CD4-positive, alpha-beta T cell treated with Interleukin-6 for 4 hours (primary cell): Measurements from ENCODE around the gene ANG.
A peak's percentile ranks its signal among the peaks of the same experiment; 100 is the strongest.

Experiments used
- DNase-seq: peaks from one replicate; pipeline ENCODE4 v3.0.0-alpha.2; 2020; ENCODE audit warnings: mixed read lengths

Gene ANG

GRCh38 chr14:20679907-20680306 lies 8.7 kb upstream of the ANG start:
- no peak for DNase-seq

GRCh38 chr14:20680363-20680762 lies 8.2 kb upstream of the ANG start:
- DNase-seq: no peak

GRCh38 chr14:20680843-20681347 lies 7.7 kb upstream of the ANG start:
- DNase-seq: peak; percentile 66

DNA sequence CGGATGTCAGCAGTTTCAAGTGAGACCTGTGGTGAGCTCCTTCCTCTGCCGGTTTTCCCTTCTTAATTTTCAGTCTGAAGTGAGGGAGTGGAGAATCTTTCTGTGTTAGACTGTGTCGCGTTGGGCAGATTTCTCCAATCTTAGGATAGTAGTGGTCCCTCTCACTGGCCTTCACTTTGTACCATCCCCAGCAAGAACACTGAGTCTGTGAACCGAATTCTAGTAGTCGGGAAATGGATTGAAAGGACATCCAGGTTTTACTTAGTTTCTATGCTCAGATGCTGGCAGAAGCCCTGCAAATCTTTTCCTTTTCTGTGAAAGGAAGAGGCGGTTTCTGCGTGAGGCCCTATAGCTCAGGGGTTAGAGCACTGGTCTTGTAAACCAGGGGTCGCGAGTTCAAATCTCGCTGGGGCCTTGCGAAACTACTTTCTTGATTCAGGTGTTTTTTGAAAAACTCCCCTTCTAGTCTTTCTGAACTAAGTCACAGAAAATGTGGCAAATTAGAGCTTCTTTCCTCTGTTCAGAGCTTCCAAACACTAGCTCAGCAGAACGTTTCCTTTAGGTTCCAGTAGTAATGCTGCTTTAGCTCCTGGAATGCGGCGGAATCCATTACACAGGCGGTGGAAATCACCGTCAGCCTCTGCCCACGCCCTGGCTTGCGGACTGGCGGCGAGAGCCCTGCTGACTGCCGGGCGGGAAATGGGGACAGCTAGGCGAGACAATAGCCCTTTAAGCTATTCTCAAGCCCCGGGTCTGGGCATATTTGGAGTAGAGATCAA lies 7.0 kb upstream of the ANG start:
- peak; percentile 83 for DNase-seq

DNA sequence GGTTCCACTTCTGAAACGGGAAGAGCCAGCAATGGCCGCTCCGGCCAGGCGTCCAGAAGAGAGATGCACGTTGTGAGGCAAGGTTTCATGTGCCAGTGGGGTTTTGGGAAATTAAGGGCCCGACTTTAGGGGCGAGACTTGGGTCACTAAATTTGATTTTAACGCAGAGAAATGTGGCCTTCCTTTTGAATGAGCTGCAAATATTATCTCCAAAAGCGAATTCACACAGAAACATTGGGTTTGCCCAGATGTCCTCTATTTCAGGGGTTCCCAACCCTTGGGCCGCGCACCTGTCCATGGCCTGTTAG lies 6.5 kb upstream of the ANG start:
- DNase-seq: no peak

GRCh38 chr14:20682435-20683124 lies 6.0 kb upstream of the ANG start:
- DNase-seq: peak; percentile 84

DNA sequence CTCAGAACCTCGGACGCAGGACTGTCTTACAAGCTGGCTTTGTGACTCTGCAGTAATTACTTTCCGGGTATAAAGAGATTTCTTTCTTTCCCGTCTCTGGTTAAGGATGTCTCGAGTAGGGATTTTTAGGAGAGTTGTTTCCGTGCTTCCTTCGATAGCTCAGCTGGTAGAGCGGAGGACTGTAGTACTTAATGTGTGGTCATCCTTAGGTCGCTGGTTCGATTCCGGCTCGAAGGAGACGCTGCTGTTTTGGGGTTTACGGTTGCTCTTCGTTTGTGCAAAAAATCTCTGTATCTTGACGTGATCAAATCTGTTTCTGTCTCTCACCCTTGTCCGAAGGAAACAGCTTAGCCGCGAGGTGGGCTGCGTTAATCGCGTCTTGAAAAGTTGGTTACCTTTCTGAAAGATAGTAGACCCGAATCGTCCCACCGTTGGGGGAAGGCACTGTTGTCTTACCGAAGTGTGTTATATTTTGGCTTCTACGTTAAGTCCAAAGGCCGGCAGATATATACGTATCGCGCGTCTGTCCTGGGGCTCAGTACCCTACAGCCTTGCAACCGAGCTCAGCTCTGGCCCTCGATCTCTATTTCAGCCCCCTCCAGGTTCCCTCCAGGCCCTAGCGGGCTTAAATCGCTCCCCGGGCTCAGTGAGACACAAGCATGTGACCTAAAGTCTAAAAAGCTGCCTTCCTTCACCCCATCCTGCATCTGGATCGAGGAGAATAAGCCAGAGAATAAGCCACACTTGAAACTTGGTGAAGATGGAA lies 5.3 kb upstream of the ANG start:
- peak; percentile 78 for DNase-seq

DNA sequence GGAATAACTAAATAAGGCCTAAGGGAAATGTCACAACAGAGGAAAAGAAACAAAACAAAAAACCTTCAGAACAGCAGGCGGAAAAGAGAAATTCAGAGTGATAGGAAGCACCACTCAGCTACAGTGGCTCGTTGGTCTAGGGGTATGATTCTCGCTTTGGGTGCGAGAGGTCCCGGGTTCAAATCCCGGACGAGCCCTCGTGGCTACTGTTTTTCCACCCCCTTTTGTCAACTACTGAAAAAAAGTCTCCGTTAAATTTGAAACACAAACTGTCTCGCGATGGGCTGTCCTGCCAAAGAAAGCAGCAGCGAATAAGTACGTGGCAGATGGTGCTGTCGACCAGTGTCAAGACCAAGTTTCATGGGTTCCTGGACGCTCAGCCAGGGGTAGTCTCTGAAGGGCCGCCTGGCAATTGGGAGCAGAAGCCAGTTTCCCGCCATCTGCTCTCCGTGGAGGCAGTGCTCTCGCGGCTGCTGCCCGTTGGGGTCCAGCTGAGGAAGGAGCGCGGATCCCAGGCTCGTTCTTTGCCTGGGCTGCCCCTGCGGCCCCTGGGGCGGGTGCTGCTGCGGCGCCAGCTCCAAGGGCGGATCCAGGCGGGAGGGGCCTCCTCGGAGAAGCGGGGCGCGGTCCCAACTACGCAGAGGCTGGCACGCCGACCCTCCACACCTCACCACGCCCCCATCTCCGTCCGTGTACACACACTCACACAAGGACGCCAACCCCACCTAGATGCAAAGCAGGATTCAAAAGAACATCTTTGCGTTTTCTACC lies 4.5 kb upstream of the ANG start, which contains the start of gene RNASE4:
Gene RNASE4, plus strand, starts transcription at position 670 of the 771 bp plus-strand sequence. CDS start 14,812 bp downstream, outside the sequence.
- DNase-seq: peak; percentile 76

DNA sequence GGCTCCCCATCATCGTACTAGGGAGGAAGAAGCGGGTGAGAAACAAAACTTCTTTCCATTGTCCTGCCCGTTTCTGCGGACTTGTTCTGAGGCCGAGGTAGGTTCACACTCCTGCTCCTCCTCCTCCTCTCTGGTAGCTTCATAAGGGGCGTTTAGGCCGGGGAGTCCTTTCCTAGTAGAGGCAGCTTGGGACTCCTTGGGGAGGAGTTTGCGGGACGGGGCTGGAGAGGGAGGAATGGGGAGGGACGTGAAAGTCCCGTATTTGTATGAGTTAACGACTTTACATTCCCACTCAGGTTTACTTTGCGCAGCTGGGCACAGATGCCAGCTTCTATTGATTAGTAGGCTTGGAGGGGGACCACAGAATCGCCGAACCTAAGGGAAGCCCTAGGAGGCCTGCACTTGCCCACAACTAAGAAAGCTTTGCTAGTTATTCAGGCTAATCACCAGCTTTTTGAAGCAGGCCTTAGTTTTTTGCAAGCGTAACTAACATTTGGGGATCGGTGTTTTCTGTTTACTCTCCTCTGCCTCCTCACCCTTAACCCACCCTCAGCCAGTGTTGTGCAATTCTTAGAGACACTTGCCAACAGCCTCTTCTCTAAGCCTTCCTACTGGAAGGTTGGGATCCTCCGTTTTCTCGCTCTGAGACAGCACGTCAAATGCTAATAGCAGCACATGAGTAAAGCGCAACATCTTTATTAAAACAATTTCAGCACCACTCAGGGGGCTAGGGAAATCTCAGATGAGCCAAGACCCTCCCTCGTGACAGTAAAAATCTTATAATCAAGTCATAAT lies 3.7 kb upstream of the ANG start:
- DNase-seq: no peak

DNA sequence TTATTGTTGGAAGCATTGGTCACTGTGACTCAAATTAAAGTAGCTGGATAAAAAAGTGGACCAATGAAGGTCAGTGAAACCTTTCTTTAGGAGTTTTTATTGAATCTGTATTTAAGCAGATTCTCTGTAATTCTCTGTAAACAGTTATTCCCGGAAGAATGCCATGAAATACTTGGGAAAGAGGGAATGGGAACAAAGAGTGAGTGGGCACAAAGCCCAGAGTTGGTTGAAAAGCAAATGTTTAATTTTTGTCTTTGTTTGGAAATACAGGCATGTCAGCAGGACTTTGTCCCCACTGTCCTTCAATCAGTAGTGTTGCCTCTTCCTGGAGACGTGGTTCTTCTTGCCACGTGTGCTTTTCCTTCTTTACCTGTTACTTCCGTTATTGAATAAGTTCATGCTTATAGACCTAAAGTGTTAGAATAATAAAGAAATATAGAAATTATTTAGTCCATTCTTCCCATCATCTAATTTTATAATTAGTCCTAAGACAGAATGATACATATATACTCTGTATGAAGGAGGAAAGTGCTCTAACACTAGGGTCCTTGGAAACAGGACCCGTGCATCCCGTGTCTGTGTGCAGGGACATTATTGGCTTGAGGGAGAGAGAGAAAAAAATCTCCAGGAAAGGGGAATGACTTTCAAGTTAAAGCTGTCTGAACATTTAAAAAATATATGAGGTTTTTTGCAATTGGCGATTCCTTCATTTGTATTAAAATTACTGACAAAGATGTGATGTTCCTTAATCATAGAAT lies 2.0 kb upstream of the ANG start:
- DNase-seq: no peak

GRCh38 chr14:20687362-20688166 lies 1.0 kb upstream of the ANG start:
- no peak for DNase-seq

DNA sequence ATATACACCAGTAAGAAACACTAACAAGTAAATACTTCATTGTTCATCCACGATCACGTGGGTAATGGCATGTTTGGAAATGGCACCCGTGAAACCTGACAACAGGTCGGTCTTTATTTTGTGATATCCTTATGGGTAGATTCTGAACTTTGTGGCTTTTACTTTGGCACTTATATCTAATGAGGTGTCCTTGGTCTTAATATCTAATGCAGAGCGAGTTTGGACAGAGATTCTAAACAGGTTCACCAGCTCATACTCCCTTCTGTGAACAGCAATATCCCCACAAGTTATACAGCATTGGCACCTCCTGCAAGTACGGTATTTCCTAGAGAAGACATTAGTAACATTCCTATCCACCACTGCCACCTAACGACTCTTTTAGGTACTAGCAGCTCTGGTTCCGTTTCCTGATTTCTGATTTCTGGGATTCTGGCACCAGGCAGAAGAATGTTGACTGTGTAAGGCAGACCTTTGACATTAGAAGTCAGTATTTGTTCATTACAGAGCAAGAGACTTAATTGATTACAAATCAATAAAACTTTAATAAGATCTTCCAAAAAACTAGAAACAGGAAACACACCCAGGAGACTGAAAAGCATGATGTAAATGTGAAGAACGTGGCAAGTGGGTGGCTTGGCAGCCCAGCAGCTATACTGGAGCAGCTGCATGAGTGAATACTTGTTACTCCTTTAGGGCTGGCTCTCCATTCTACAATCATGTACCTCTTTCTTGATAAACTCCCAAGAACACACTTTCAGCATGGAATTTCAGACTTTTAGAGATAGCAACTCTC lies 2.5 kb downstream of the ANG start:
- peak; percentile 54 for DNase-seq

DNA sequence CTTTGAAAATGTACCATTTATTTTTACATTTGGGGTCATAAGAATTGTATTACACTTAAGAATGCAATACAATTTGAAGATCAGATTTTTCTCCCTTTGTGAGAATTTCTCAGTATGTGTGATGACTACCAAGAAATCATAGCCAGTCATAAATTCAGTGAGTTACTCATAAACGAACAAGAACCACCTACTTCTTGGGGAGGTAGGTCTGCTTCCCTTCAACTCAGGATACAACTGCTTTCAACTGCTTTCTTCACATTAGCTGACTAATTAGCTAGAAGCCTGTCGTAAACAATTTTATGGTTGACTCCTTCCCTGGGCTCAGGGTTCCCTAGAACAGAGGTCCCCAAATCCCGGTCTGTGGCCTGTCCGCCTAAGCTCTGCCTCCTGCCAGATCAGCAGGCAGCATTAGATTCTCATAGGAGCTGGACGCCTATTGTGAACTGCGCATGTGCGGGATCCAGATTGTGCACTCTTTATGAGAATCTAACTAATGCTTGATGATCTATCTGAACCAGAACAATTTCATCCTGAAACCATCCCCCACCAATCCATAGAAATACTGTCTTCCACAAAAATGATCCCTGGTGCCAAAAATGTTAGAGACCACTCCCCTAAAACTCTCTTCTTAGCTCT lies 3.7 kb downstream of the ANG start:
- no peak for DNase-seq

DNA sequence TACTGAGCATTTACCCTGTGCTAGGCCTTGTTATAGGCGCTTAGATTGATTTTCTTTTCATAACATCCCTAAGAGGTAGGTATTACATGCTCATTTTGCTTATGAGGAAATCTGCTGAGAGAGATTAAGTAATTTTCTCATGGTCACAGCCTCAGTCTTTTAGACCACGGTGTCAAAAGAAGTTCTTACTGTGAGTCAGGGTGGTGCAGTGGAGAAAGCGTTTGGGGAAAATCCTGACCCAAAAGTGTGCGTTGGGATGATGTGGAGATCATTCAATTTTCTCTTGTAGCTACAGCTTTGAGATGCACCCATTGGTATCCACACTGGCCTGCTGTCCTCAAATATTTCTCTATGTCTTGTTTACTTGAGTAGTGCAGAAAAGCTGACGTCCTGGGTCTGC lies 8.2 kb downstream of the ANG start:
- DNase-seq: no peak

DNA sequence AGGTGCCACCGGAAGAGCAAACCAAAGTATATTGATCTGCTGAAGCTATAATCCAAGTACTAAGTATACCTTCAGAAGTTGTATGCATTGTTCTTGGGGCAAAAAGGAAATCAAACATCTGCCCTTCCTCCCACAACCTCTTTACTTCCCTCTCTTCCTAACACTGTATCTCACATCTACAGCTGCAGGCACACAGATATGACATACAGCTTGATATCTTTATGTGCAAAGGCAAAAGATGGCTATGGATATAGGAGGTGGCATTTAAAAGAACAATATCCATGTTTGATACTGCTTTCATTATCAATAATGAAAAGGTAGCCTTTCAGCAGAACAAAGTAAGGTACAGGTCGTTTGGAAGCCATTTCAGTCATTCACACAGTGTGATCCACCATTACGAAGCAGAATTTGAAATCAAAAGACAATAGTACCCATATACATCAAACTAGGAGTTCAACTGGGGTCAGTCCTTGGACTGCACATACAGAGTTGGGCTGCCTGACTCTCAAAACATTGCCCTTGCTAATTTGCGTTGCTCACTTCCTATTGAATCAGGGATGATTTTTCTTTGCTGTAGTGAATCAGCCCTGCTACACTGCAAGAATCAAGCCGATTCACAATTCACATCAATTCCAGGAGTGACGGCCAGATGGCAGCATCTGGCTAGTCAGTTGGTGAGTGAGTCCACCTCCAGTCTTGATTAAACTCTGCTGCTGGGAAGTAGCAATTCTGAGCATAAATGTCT lies 8.9 kb downstream of the ANG start:
- peak; percentile 68 for DNase-seq

- DNase-seq: no peak
Observed at GRCh38 chr14:20698018-20698329, 9.4 kb downstream of the ANG start.

- DNase-seq: no peak
Observed at GRCh38 chr14:20698934-20699333, 10.4 kb downstream of the ANG start.

DNA sequence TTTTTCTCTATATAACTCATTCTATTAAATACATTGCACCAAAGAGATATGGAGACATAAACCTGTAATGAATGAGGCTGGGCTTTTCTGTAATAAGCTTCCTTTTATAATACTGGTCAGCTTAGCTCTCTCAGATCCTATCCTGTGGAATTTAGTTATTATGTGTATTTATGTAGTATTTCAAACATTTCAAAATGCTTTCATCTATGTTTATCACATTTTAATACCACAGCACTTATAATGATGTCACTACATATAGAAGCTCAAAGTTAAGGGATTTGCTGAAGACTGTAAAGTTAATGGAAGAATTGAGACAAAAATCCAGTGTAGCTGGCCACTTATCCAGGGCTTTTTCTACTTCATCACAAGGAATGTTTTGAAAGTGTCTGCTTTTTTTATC lies 11.4 kb downstream of the ANG start:
- no peak for DNase-seq
